Measurements from ENCODE around the gene EMILIN2. TPM values are rescaled to one million over a fixed set of nuclear protein-coding genes. Genes with fewer than 3 reads are reported as not detected.

EMILIN2 gene
- polyA plus RNA-seq, 1 experiment, result 7.6 TPM

DNA sequence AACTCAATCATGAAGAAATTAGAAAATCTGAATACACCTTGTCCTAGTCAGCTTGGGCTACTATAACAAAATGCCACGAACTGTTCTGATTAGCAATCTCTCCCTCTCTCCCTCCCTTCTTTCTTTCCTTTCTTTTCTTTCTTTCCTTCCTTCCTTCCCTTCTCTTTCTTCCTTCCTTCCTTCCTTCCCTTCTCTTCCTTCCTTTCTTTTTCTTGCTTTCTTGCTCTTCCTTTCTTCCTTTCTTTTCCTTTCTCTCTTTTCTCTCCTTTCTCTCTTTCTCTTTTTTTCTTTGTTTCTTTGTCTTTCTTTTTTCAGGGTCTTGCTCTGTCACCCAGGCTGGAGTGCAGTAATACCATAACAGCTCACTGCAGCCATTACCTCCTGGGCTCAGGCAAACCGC, 23.6 kb upstream of the EMILIN2 start:
- TF ChIP-seq, protein P1, sequence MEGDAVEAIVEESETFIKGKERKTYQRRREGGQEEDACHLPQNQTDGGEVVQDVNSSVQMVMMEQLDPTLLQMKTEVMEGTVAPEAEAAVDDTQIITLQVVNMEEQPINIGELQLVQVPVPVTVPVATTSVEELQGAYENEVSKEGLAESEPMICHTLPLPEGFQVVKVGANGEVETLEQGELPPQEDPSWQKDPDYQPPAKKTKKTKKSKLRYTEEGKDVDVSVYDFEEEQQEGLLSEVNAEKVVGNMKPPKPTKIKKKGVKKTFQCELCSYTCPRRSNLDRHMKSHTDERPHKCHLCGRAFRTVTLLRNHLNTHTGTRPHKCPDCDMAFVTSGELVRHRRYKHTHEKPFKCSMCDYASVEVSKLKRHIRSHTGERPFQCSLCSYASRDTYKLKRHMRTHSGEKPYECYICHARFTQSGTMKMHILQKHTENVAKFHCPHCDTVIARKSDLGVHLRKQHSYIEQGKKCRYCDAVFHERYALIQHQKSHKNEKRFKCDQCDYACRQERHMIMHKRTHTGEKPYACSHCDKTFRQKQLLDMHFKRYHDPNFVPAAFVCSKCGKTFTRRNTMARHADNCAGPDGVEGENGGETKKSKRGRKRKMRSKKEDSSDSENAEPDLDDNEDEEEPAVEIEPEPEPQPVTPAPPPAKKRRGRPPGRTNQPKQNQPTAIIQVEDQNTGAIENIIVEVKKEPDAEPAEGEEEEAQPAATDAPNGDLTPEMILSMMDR (IDR thresholded peaks at IDR 0.05; ENCODE audit: insufficient read depth, low read depth, low read length), result no peak
- POLR2A ChIA-PET, result no interaction called here
- 0 out of 2 replicates have a peak, but pooled peaks cover 1% of the 10 kb centered on the region for H3K27me3 ChIP-seq (ENCODE audit: control insufficient read depth, insufficient read depth, low read length)
- CTCF ChIA-PET, result no interaction called here
- no peak for DNase-seq (ENCODE audit: low read depth)
- H3K36me3 ChIP-seq (ENCODE audit: control insufficient read depth, insufficient read depth, low read length), result no peaks in the 10 kb centered on the region
- no peak overlapping the region for H3K4me3 ChIP-seq (ENCODE audit: low read depth, low read length)

DNA sequence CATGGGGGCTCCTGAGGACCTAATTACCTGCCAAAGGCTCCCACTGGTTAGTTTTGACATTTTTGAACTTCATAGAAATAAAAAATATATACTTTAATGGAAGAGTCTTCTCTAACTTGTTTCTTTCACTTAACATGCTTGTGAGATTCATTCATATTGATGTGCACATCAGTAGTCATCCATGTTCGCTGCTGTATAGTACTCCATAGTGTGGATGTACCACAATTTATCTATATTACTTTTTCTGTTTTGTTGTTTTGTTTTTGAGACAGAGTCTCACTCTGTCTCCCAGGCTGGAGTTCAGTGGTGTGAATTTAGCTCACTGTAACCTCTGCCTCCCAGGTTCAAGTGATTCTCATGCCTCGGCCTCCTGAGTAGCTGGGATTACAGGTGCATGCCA, 22.8 kb upstream of the EMILIN2 start:
- no peak for DNase-seq (ENCODE audit: low read depth)
- TF ChIP-seq, protein P1 (IDR thresholded peaks at IDR 0.05; ENCODE audit: insufficient read depth, low read depth, low read length), result no peak

DNA sequence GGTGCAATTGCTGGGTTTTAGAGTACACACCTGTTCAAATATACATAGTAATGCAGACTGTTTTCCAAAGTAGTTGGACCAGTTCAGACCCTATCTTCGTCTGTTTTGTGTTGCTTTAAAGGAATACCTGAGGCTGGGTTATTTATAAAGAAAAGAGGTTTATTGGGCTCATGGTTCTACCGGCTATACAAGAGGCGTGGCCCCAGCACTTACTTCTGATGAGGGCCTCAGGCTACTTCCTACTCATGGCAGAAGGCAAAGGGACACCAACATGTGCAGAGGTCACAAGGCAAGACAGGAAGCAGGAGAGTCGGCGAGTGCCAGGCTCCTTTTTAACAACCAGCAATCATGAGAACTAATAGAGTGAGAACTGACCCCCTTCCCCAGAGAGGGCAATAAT, 21.9 kb upstream of the EMILIN2 start:
- no peaks in the 10 kb centered on the region for H3K36me3 ChIP-seq (ENCODE audit: control insufficient read depth, insufficient read depth, low read length)
- ChIA-PET POLR2A (no interaction called here), CTCF (interaction anchor here (0.6 kb wide), 1 partner anchor 174 kb away, joined by 4 read pairs; no protein-coding TSS in a partner anchor)
- H3K4me3 ChIP-seq (ENCODE audit: low read depth, low read length), result no peak overlapping the region
- TF ChIP-seq, protein P1 (IDR thresholded peaks at IDR 0.05; ENCODE audit: insufficient read depth, low read depth, low read length), result no peak
- DNase-seq (ENCODE audit: low read depth), result no peak
- 0 out of 2 replicates have a peak, but pooled peaks cover 1% of the 10 kb centered on the region for H3K27me3 ChIP-seq (ENCODE audit: control insufficient read depth, insufficient read depth, low read length)

More for the DNA sequence above, 22.8 kb upstream of the EMILIN2 start:
- ChIA-PET POLR2A (no interaction called here), CTCF (no interaction called here)
- 0 out of 2 replicates have a peak, but pooled peaks cover 1% of the 10 kb centered on the region for H3K27me3 ChIP-seq (ENCODE audit: control insufficient read depth, insufficient read depth, low read length)
- no peak overlapping the region for H3K4me3 ChIP-seq (ENCODE audit: low read depth, low read length)
- no peaks in the 10 kb centered on the region for H3K36me3 ChIP-seq (ENCODE audit: control insufficient read depth, insufficient read depth, low read length)

DNA sequence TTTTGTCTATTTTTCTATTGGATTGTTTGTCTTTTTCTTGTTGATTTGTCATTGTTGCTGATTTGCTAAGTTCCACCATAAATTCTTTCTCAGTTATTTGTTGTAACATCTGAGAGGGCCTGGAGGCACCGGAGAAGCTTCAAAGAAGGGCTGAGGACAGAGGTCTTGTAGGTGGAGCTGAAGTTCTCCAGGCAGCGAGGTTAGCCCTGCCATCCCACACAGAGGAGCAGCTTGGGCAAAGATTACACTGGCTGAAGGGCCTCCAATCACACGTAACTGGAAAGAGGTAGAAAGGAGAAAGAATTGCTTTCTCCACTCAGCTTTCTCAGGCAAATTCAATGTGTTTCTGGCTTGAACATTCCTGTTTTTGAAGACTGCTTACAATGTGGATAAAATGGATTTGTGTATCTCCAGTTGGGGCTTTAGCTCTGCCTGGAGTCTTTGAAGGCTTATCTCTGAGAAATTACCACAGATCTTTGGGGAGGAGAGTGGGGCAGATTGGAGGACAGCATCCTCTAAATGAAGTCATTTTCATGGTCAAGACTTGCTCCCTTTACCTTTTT, 21.1 kb upstream of the EMILIN2 start:
- Histone ChIP-seq H3K36me3 (ENCODE audit: control insufficient read depth, insufficient read depth, low read length) (no peaks in the 10 kb centered on the region), H3K27me3 (ENCODE audit: control insufficient read depth, insufficient read depth, low read length) (0 out of 2 replicates have a peak, but pooled peaks cover 1% of the 10 kb centered on the region), H3K4me3 (ENCODE audit: low read depth, low read length) (no peak overlapping the region)
- TF ChIP-seq, protein P1 (IDR thresholded peaks at IDR 0.05; ENCODE audit: insufficient read depth, low read depth, low read length), result no peak
- ChIA-PET CTCF (interaction anchor here (0.6 kb wide), 1 partner anchor 175 kb away, joined by 4 read pairs; no protein-coding TSS in a partner anchor), POLR2A (no interaction called here)
- DNase-seq (ENCODE audit: low read depth), result no peak

DNA sequence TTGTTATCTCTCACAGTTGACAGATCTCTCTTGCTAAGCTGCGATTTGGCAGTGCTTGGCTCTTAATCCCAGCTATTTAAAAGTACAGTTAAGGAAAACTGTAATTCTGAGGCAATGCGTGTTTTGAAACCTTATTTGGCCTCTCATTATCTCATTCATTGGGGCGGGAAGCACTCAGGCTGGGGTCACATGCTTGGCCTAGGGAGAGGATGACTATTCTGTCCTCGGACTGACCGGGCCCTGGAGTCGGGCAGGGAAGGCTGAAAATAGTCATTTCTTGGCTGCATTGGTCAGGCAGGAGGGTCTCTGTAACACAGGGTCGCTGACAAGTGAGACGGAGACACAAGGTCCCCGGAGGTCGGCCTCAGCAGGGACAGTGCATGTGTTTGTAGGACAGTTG, 20.2 kb upstream of the EMILIN2 start:
- ChIA-PET CTCF (interaction anchor here (1.3 kb wide), 1 partner anchor 18 kb away, joined by 3 read pairs; no protein-coding TSS in a partner anchor), POLR2A (no interaction called here)
- no peak for DNase-seq (ENCODE audit: low read depth)
- TF ChIP-seq, protein P1 (IDR thresholded peaks at IDR 0.05; ENCODE audit: insufficient read depth, low read depth, low read length), result no peak
- Histone ChIP-seq H3K36me3 (ENCODE audit: control insufficient read depth, insufficient read depth, low read length) (no peaks in the 10 kb centered on the region), H3K4me3 (ENCODE audit: low read depth, low read length) (no peak overlapping the region), H3K27me3 (ENCODE audit: control insufficient read depth, insufficient read depth, low read length) (0 out of 2 replicates have a peak, but pooled peaks cover 1% of the 10 kb centered on the region)

Measured in BJ (cell line).